Testis (tissue), 3 donors: ENCODE data around the gene ATP1B2. TPM values are rescaled to one million over a fixed set of nuclear protein-coding genes. Genes with fewer than 3 reads are reported as not detected.

Source experiments
- DNase-seq: peaks from one replicate; pipeline ENCODE4 v3.0.0-alpha.2; 2019
- H3K27ac ChIP-seq, 2 donors: fragments of 200-600 bp; sonication (generic); one replicate each; pipeline ENCODE4 v1.5.1; 2019
- H3K27me3 ChIP-seq: fragments of 200-600 bp; sonication (generic); one replicate; pipeline ENCODE4 v1.5.1; 2019
- H3K36me3 ChIP-seq: fragments of 200-600 bp; sonication (generic); one replicate; pipeline ENCODE4 v1.5.1; 2017; ENCODE audit warnings: low read depth; ENCODE audit errors: missing control alignments
- H3K4me1 ChIP-seq: fragments of 200-600 bp; sonication (generic); one replicate; pipeline ENCODE4 v1.5.1; 2019
- H3K4me3 ChIP-seq, 2 donors: fragments of 200-600 bp; sonication (generic); one replicate each; pipeline ENCODE4 v1.5.1; 2017 to 2019
- H3K9me3 ChIP-seq: fragments of 200-600 bp; sonication (generic); one replicate; pipeline ENCODE4 v1.5.1; 2017
- POLR2A ChIP-seq: fragments of 450-650 bp; IDR thresholded peaks from one replicate; pipeline ENCODE4 v1.6.1; 2017; ENCODE audit warnings: antibody characterized with exemption, mild to moderate bottlenecking, moderate library complexity
- WGBS, 2 donors: methylation state at CpG; one replicate each; pipeline ENCODE4 v1.1.5; 2018; 5-methylcytosine and 5-hydroxymethylcytosine counted together
- intact Hi-C: fragments of 100-400 bp; cut with DNase I; formaldehyde crosslinking; loops from one replicate; pipeline ENCODE4 v1.15.1; 2023; ENCODE audit warnings: low total_unique reads
- polyA plus RNA-seq: library from polyadenylated mRNA; stranded (reverse); fragments of 350-450 nt; fragmentation: Illumina TruSeq; extraction: RNeasy Lipid Tissue Mini Kit (QIAGEN cat#74804); gene quantifications from one replicate; pipeline ENCODE4 v1.2.3, GENCODE V29; 2014; ENCODE audit warnings: low read depth, low replicate concordance; ENCODE audit not compliant: insufficient read depth
- total RNA-seq, 2 donors: library from RNA; depleted of rRNA; stranded (reverse); fragments of >200 nt; gene quantifications; one replicate each; pipeline ENCODE4 v1.2.3, GENCODE V29; 2016
- TF ChIP-seq, protein P1 (sequence below), 3 experiments: fragments of 450-650 bp in 2 of 3; fragments of 200-600 bp in 1 of 3; sonication (generic) in 1 of 3; IDR thresholded peaks; one replicate each; pipeline ENCODE4 v1.5.1; 2016 to 2019; ENCODE audit warnings: antibody characterized with exemption in 3 of 3, mild to moderate bottlenecking in 2 of 3, moderate library complexity in 1 of 3

Gene ATP1B2
- total and polyA plus RNA-seq, 3 donors from 2014 or later = 6.1 to 11.6 (median 10.1) TPM

DNA sequence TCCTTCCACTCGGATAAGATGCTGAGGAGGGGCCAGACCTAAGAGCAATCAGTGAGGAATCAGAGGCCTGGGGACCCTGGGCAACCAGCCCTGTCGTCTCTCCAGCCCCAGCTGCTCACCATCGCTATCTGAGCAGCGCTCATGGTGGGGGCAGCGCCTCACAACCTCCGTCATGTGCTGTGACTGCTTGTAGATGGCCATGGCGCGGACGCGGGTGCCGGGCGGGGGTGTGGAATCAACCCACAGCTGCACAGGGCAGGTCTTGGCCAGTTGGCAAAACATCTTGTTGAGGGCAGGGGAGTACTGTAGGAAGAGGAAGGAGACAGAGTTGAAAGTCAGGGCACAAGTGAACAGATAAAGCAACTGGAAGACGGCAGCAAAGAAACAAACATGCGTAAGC lies 24.2 kb downstream of the ATP1B2 start:
- Histone ChIP-seq H3K27ac (no peak overlapping the region), H3K4me1 (no peaks in the 10 kb centered on the region), H3K4me3 (no peak overlapping the region), H3K27me3 (no peaks in the 10 kb centered on the region), H3K36me3 (no peaks in the 10 kb centered on the region), H3K9me3 (no peaks in the 10 kb centered on the region)
- WGBS, 2 donors = 86 to 88% methylated on average over 14 of the region's 14 CpGs
- intact Hi-C loops = no loop called here
- no peak for TF ChIP-seq POLR2A
- TF ChIP-seq, protein P1, sequence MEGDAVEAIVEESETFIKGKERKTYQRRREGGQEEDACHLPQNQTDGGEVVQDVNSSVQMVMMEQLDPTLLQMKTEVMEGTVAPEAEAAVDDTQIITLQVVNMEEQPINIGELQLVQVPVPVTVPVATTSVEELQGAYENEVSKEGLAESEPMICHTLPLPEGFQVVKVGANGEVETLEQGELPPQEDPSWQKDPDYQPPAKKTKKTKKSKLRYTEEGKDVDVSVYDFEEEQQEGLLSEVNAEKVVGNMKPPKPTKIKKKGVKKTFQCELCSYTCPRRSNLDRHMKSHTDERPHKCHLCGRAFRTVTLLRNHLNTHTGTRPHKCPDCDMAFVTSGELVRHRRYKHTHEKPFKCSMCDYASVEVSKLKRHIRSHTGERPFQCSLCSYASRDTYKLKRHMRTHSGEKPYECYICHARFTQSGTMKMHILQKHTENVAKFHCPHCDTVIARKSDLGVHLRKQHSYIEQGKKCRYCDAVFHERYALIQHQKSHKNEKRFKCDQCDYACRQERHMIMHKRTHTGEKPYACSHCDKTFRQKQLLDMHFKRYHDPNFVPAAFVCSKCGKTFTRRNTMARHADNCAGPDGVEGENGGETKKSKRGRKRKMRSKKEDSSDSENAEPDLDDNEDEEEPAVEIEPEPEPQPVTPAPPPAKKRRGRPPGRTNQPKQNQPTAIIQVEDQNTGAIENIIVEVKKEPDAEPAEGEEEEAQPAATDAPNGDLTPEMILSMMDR (IDR thresholded peaks at IDR 0.05) = no peak
- no peak for DNase-seq

- no peak overlapping the region for H3K27ac ChIP-seq
- no peak overlapping the region for H3K4me3 ChIP-seq
- intact Hi-C loops = no loop called here
- H3K27me3 ChIP-seq = no peaks in the 10 kb centered on the region
- TF ChIP-seq, protein P1 (IDR thresholded peaks at IDR 0.05) = no peak
- TF ChIP-seq POLR2A = no peak
- no peaks in the 10 kb centered on the region for H3K36me3 ChIP-seq
- H3K9me3 ChIP-seq = no peaks in the 10 kb centered on the region
- no peaks in the 10 kb centered on the region for H3K4me1 ChIP-seq
- WGBS, 2 donors = 91% methylated on average over 5 of the region's 5 CpGs
- no peak for DNase-seq
Measured at GRCh38 chr17:7676533-7676932, 25.8 kb downstream of the ATP1B2 start.

GRCh38 chr17:7677388-7678067 lies 26.8 kb downstream of the ATP1B2 start:
- H3K4me1 ChIP-seq = no peaks in the 10 kb centered on the region
- TF ChIP-seq, protein P1 (IDR thresholded peaks at IDR 0.05) = no peak
- no peak for TF ChIP-seq POLR2A
- DNase-seq = no peak
- H3K36me3 ChIP-seq = no peaks in the 10 kb centered on the region
- no peak overlapping the region for H3K27ac ChIP-seq
- H3K9me3 ChIP-seq = no peaks in the 10 kb centered on the region
- intact Hi-C loops = no loop called here
- no peak overlapping the region for H3K4me3 ChIP-seq
- WGBS, 2 donors = 78 to 80% methylated on average over 10 of the region's 10 CpGs
- H3K27me3 ChIP-seq = no peaks in the 10 kb centered on the region

- peak overlapping the region; percentile 85 to 92 for H3K4me3 ChIP-seq
- intact Hi-C loops = no loop called here
- 35 to 46% methylated on average over 15 of the region's 15 CpGs for WGBS, 2 donors
Measured at GRCh38 chr17:7684851-7685532, 34.3 kb downstream of the ATP1B2 start.

More at GRCh38 chr17:7684851-7685532, 34.3 kb downstream of the ATP1B2 start:
- TF ChIP-seq, protein P1 (IDR thresholded peaks at IDR 0.05) = no peak
- TF ChIP-seq POLR2A = no peak
- no peaks in the 10 kb centered on the region for H3K36me3 ChIP-seq
- H3K27ac ChIP-seq = peak overlapping the region; percentile 84 to 96
- no peak for DNase-seq
- H3K27me3 ChIP-seq = no peaks in the 10 kb centered on the region
- no peaks in the 10 kb centered on the region for H3K9me3 ChIP-seq
- H3K4me1 ChIP-seq = peaks cover 24% of the 10 kb centered on the region
